GM23338 (cell line): ENCODE data around the gene OTUD5. TPM values are rescaled to one million over a fixed set of nuclear protein-coding genes. Genes with fewer than 3 reads are reported as not detected.

ENCODE experiments used
- CREB1 ChIP-seq: fragments of 250-450 bp; sonication (Bioruptor Pico); IDR thresholded peaks from 2 replicates; pipeline ENCODE4 v1.5.0; 2020; ENCODE audit warnings: low read depth, mild to moderate bottlenecking, moderate library complexity
- ETS1 ChIP-seq: IDR thresholded peaks from 2 replicates; pipeline ENCODE4 v1.6.1; 2016; ENCODE audit warnings: antibody characterized with exemption
- EZH2phosphoT487 ChIP-seq: fragments of 200-600 bp; sonication (generic); IDR thresholded peaks from one replicate; pipeline ENCODE4 v1.8.1; 2018; ENCODE audit warnings: antibody characterized with exemption; ENCODE audit not compliant: unreplicated experiment
- POLR2AphosphoS5 ChIP-seq: IDR thresholded peaks from 2 replicates; pipeline ENCODE4 v1.6.1; 2016; ENCODE audit warnings: antibody characterized with exemption, low read depth
- REST ChIP-seq: IDR thresholded peaks from one replicate; pipeline ENCODE4 v1.6.1; 2018; ENCODE audit warnings: antibody characterized with exemption; ENCODE audit not compliant: unreplicated experiment
- ZNF331 ChIP-seq: fragments of 250-450 bp; sonication (Bioruptor Pico); IDR thresholded peaks from 2 replicates; pipeline ENCODE4 v1.5.0; 2020; ENCODE audit warnings: low read depth, mild to moderate bottlenecking, moderate library complexity
- ZNF462 ChIP-seq: fragments of 250-450 bp; sonication (Bioruptor Pico); IDR thresholded peaks from 2 replicates; pipeline ENCODE4 v1.5.0; 2020; ENCODE audit warnings: mild to moderate bottlenecking, moderate library complexity
- polyA plus RNA-seq: library from polyadenylated mRNA; unstranded; fragments of >200 nt; fragmentation: Nextera tagmentation; extraction: Ambion mirVana; gene quantifications from 2 replicates; pipeline ENCODE4 v1.2.1, GENCODE V29; 2016
- total RNA-seq: library from RNA; depleted of rRNA; stranded (reverse); fragments of >200 nt; shearing (Covaris generic); gene quantifications from 2 replicates; pipeline ENCODE4 v1.2.3, GENCODE V29; 2014

The OTUD5 gene
- total and polyA plus RNA-seq, 2 experiments from 2014 or later, result 23.5 to 56.5 TPM

- TF ChIP-seq ZNF462 (no peak), ZNF331 (CRISPR knock-in tag) (no peak), CREB1 (CRISPR knock-in tag) (no peak), EZH2phosphoT487 (no peak), ETS1 (no peak), REST (no peak), POLR2AphosphoS5 (no peak)
Observed at GRCh38 chrX:48908600-48908999, 48.8 kb downstream of the OTUD5 start (continued).
